ENCODE results near the gene SHQ1.

DNA sequence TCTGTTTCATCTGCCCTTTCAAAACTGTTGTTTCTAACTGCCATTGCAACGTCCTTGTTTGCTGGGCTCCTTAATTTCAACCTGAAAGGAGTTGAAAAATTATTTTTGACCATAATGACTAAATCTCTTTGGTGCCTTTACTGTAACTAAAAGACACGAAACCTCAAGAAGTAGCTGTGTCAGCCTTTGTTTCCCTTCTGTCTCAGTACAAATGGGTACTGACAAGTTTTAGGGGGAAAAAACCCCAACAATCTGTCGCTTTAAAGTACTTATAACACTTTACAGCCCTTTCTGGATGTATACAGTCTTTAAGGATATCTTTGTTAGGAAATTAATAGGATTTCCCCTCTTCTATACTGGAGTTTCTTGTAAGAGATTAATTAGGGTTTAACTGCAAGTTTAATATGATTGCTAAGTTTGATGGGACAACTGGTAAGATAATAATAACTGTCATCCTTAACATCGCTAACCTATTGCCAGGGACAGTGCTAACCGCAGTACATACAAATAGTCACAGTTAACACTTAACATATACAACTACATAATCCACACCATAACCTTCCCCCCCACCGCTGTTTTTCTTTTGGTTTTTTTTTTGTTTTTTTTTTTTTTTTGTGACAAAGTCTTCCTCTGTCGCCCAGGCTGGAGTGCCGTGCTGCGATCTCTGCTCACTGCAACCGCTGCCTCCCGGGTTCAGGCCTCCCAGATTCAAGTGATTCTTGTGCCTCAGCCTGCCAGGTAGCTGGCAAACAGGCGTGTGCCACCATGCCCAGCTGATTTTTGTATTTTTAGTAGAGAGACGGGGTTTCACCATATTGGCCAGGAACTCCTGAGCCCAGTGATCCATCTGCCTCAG, 41.3 kb upstream of the SHQ1 start:
- TF ChIP-seq, protein P1, sequence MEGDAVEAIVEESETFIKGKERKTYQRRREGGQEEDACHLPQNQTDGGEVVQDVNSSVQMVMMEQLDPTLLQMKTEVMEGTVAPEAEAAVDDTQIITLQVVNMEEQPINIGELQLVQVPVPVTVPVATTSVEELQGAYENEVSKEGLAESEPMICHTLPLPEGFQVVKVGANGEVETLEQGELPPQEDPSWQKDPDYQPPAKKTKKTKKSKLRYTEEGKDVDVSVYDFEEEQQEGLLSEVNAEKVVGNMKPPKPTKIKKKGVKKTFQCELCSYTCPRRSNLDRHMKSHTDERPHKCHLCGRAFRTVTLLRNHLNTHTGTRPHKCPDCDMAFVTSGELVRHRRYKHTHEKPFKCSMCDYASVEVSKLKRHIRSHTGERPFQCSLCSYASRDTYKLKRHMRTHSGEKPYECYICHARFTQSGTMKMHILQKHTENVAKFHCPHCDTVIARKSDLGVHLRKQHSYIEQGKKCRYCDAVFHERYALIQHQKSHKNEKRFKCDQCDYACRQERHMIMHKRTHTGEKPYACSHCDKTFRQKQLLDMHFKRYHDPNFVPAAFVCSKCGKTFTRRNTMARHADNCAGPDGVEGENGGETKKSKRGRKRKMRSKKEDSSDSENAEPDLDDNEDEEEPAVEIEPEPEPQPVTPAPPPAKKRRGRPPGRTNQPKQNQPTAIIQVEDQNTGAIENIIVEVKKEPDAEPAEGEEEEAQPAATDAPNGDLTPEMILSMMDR (IDR thresholded peaks at IDR 0.05; ENCODE audit: low read length) = no peak
- no peak for TF ChIP-seq EZH2 (IDR thresholded peaks at IDR 0.05; ENCODE audit: borderline replicate concordance, low read length)
